HUES6 (cell line): ENCODE results near the gene SEMA5B.

Experiments
- H3K27ac ChIP-seq: 2 replicates; pipeline ENCODE4 v1.7.0; 2013; ENCODE audit warnings: low read depth, mild to moderate bottlenecking, low read length, inconsistent platforms
- H3K27me3 ChIP-seq: 2 replicates; pipeline ENCODE4 v1.6.1; 2013; ENCODE audit warnings: low read length; ENCODE audit not compliant: control insufficient read depth, insufficient read depth
- H3K36me3 ChIP-seq: 2 replicates; pipeline ENCODE4 v1.6.1; 2013; ENCODE audit warnings: low read length; ENCODE audit not compliant: control insufficient read depth, insufficient read depth
- H3K4me1 ChIP-seq: 2 replicates; pipeline ENCODE4 v1.6.1; 2013; ENCODE audit warnings: low read length; ENCODE audit not compliant: control insufficient read depth, insufficient read depth
- H3K4me3 ChIP-seq: 2 replicates; pipeline ENCODE4 v1.5.1; 2013; ENCODE audit warnings: low read depth, low read length
- H3K9ac ChIP-seq: one replicate; pipeline ENCODE4 v1.6.1; 2013; ENCODE audit warnings: mild to moderate bottlenecking, low read length
- H3K9me3 ChIP-seq: 2 replicates; pipeline ENCODE4 v1.6.1; 2013; ENCODE audit warnings: low read depth, low read length; ENCODE audit not compliant: control insufficient read depth, insufficient read depth

The SEMA5B gene

GRCh38 chr3:122890720-122891220 lies 136.8 kb downstream of the SEMA5B start:
- H3K36me3 ChIP-seq = no peaks in the 10 kb centered on the region
- peaks cover 12% of the 10 kb centered on the region for H3K27me3 ChIP-seq
- no peak overlapping the region for H3K27ac ChIP-seq
- H3K4me3 ChIP-seq = no peak overlapping the region
- peaks cover 38% of the 10 kb centered on the region for H3K4me1 ChIP-seq
- H3K9me3 ChIP-seq = no peaks in the 10 kb centered on the region; the same call in 1 of the 2 replicates
- H3K9ac ChIP-seq = no peak overlapping the region

- peaks cover 38% of the 10 kb centered on the region for H3K4me1 ChIP-seq
- H3K27ac ChIP-seq = no peak overlapping the region
Observed at GRCh38 chr3:122890077-122890719, 137.4 kb downstream of the SEMA5B start.

GRCh38 chr3:122886946-122887345 lies 140.6 kb downstream of the SEMA5B start:
- Histone ChIP-seq H3K27ac (no peak overlapping the region), H3K4me1 (peaks cover 19% of the 10 kb centered on the region), H3K9me3 (no peaks in the 10 kb centered on the region), H3K4me3 (no peak overlapping the region), H3K36me3 (no peaks in the 10 kb centered on the region), H3K9ac (no peak overlapping the region), H3K27me3 (no peaks in the 10 kb centered on the region)

More at GRCh38 chr3:122890077-122890719, 137.4 kb downstream of the SEMA5B start:
- Histone ChIP-seq H3K9me3 (no peaks in the 10 kb centered on the region; the same call in 1 of the 2 replicates), H3K27me3 (peaks cover 9% of the 10 kb centered on the region), H3K36me3 (no peaks in the 10 kb centered on the region), H3K9ac (no peak overlapping the region), H3K4me3 (no peak overlapping the region)

- Histone ChIP-seq H3K4me3 (no peak overlapping the region), H3K9me3 (no peaks in the 10 kb centered on the region), H3K9ac (no peak overlapping the region), H3K36me3 (no peaks in the 10 kb centered on the region), H3K27ac (no peak overlapping the region), H3K27me3 (no peaks in the 10 kb centered on the region), H3K4me1 (peaks cover 17% of the 10 kb centered on the region)
Observed at GRCh38 chr3:122886251-122886650, 141.3 kb downstream of the SEMA5B start.

- H3K27ac ChIP-seq = no peak overlapping the region
- H3K27me3 ChIP-seq = no peaks in the 10 kb centered on the region
- H3K9me3 ChIP-seq = no peaks in the 10 kb centered on the region
- no peak overlapping the region for H3K9ac ChIP-seq
- no peak overlapping the region for H3K4me3 ChIP-seq
- no peaks in the 10 kb centered on the region for H3K36me3 ChIP-seq
- H3K4me1 ChIP-seq = peaks cover 4% of the 10 kb centered on the region; the same call in 1 of the 2 replicates
Observed at GRCh38 chr3:122882361-122882947, 145.1 kb downstream of the SEMA5B start.

GRCh38 chr3:122880624-122881023 lies 146.9 kb downstream of the SEMA5B start:
- H3K4me1 ChIP-seq = peaks cover 4% of the 10 kb centered on the region; the same call in 1 of the 2 replicates
- no peak overlapping the region for H3K9ac ChIP-seq
- H3K36me3 ChIP-seq = no peaks in the 10 kb centered on the region
- no peak overlapping the region for H3K4me3 ChIP-seq
- H3K27ac ChIP-seq = no peak overlapping the region
- H3K27me3 ChIP-seq = no peaks in the 10 kb centered on the region
- H3K9me3 ChIP-seq = no peaks in the 10 kb centered on the region

GRCh38 chr3:122880173-122880572 lies 147.4 kb downstream of the SEMA5B start:
- no peaks in the 10 kb centered on the region for H3K27me3 ChIP-seq
- H3K4me3 ChIP-seq = no peak overlapping the region
- no peaks in the 10 kb centered on the region for H3K9me3 ChIP-seq
- H3K4me1 ChIP-seq = peaks cover 4% of the 10 kb centered on the region; the same call in 1 of the 2 replicates
- H3K27ac ChIP-seq = no peak overlapping the region
- no peak overlapping the region for H3K9ac ChIP-seq
- H3K36me3 ChIP-seq = no peaks in the 10 kb centered on the region

GRCh38 chr3:122875547-122876127 lies 151.9 kb downstream of the SEMA5B start:
- Histone ChIP-seq H3K4me1 (no peaks in the 10 kb centered on the region; the same call in 1 of the 2 replicates), H3K9me3 (no peaks in the 10 kb centered on the region), H3K36me3 (no peaks in the 10 kb centered on the region)

GRCh38 chr3:122873741-122874515 lies 153.6 kb downstream of the SEMA5B start:
- no peaks in the 10 kb centered on the region for H3K4me1 ChIP-seq
- no peak overlapping the region for H3K9ac ChIP-seq
- no peaks in the 10 kb centered on the region for H3K36me3 ChIP-seq
- H3K27me3 ChIP-seq = no peaks in the 10 kb centered on the region
- H3K4me3 ChIP-seq = no peak overlapping the region
- H3K27ac ChIP-seq = no peak overlapping the region
- no peaks in the 10 kb centered on the region for H3K9me3 ChIP-seq

More at GRCh38 chr3:122875547-122876127, 151.9 kb downstream of the SEMA5B start:
- Histone ChIP-seq H3K27me3 (no peaks in the 10 kb centered on the region), H3K27ac (no peak overlapping the region), H3K4me3 (no peak overlapping the region), H3K9ac (no peak overlapping the region)

- Histone ChIP-seq H3K36me3 (no peaks in the 10 kb centered on the region), H3K4me1 (no peaks in the 10 kb centered on the region), H3K27me3 (no peaks in the 10 kb centered on the region), H3K27ac (no peak overlapping the region), H3K4me3 (no peak overlapping the region), H3K9ac (no peak overlapping the region), H3K9me3 (no peaks in the 10 kb centered on the region)
Observed at GRCh38 chr3:122868322-122868721, 159.2 kb downstream of the SEMA5B start.
